GM21528 (cell line): ENCODE data around the gene SORCS2.

ENCODE experiments used
- ATAC-seq: cut with Tn5 transposase; IDR thresholded peaks from one replicate; pipeline ENCODE4 v1.9.1; 2021; ENCODE audit warnings: mild to moderate bottlenecking, moderate library complexity; ENCODE audit not compliant: unreplicated experiment, low FRiP score

Gene SORCS2

GRCh38 chr4:7738458-7739076 lies 546.2 kb downstream of the SORCS2 start:
- no peak for ATAC-seq

DNA sequence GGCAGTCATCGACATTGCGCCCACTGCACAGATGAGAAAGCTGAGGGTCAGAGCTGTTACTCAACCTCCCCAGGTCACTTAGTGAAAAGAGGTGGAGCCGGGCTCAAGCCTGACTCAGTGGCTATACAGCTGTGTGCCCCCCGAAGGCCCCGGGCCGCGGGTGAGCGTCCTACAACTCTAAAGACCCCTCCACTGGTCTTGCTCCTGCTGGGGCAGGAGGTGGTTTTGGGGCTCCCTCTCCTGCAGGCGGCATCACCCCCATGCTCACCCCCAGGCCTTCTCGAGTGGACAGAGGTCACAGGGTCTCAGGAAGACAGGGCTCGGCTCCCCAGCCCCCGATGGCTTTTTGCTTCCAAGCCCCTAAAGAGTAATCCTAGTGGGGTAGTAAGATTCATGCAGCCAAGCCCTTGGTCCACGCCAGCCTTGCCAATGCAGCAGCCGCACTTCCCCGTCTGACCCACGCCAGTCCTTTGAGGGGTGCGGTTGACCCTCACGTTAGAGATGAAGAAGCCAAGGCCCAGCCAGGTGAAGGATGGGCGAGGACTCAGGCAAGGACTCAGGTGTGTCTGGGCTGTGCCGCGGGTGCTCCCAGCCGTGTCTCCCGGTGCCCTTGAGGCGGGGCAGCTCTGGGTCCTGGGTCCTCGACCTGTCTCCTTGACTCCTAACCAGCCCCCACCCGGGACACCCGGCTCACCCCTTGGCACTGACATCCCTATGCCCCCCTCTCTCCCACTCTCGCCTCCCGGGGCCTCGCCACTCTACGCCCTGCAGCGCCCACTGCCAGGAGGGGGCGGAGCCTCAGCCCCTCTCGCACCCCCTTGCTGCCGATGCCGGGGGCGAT lies 547.0 kb downstream of the SORCS2 start:
- ATAC-seq = no peak

DNA sequence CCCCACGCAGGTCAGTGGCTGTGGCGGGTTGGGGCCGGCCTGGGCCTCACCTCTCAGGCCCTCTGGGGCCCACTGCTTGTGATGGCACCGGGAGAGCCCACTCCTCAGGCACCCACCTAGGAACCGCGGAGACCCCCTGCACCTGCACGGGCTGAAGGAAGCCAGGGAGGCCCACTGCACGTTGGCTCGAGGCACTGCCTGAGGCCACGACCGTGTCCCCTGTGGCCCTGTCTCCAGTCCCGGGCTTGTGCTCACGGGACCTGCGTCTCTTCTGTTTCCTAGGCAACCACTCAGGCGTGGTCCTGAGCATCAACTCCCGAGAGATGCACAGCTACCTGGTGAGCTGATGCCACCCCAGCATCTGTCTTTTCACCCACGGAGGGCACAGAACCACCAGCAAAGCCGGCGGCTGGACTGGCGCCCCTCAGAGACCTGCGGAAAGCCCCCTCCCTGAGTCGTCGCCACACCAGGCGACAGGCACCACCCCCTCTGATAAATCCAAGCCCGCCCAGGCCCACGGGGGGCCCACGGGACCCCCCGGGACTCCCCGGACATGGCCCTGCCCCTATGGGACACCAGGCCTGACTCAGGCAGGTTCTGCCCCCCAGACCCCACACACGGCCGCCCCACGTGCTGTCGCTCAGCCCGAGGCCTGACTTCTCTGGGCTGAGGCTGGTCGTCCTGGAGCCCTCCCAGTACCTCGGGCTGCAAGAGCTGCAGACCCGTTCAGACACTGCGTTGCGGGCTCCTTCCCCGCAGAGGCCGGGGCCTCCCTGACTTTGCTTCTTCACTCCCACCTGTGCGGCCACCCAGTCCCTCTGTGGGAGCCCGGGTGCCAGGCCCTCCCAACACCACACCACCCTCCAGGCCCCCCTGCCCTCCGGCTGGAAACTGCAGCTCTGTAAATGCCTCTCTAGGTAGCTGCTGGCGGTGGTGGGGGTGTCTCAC lies 547.9 kb downstream of the SORCS2 start:
- ATAC-seq = no peak

DNA sequence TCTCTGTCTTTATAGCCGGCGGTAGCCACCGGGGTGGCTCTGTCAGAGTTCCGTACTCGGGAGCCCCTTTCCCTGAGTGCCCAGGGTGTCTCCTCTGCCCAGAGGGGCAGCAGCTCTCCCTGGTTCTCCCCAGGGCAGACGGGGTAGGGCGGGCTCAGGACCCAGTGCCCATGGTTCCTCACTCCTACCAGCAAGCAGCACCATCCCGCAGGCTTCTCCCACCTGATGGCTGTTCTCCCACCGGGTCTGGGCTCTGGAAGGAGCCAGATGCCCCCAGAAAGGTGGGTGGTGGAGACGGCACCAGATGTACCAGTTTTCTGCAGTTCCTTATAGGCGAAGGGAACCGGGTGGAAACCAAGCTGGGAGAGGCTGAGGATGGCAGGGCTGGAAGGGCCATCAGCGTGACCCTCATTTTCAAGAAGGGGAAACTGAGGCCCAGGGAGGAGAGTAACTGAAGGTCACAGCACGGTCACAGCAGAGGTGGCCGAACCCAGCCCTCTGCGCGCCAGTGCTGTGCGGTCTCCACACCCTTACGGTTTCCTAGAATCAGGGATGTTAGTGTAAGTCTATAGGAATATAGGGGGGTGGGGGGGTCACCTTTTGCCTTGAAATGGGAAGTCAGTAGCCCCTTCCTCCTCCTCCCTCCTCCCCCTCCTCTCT lies 548.7 kb downstream of the SORCS2 start:
- ATAC-seq = no peak

GRCh38 chr4:7741946-7742806 lies 549.8 kb downstream of the SORCS2 start:
- no peak for ATAC-seq

- ATAC-seq = no peak
These were observed 550.5 kb downstream of the SORCS2 start for GRCh38 chr4:7742807-7743280.

DNA sequence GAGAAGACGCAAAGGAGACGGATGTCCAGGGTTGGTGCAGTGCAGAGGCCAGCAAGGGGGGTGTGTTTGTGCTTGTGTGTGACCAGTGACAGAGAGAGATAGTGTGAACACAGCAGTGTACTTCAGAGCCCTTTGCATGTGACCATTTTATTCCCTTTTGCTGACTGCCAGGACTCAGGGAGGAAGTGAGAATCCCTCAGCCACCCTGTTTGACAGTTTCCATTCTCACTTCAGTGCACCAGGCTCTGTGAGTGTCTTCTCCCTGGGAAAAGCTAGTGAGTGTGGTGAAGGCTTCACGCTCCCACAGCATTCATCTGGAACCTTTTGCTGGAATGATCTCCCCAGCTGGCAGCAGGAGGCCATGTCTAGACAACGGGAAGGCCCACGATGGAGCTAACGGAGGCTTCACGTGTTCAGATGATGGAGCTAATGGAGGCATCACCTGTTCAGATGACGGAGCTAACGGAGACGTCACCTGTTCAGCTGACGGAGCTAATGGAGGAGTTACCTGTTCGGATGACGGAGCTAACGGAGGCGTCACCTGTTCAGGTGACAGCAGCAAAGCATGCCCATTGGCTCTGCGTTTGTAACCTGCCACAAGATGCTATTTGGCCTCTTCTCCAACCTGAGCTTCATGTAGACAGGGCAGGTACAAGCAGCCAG lies 551.9 kb downstream of the SORCS2 start:
- no peak for ATAC-seq

DNA sequence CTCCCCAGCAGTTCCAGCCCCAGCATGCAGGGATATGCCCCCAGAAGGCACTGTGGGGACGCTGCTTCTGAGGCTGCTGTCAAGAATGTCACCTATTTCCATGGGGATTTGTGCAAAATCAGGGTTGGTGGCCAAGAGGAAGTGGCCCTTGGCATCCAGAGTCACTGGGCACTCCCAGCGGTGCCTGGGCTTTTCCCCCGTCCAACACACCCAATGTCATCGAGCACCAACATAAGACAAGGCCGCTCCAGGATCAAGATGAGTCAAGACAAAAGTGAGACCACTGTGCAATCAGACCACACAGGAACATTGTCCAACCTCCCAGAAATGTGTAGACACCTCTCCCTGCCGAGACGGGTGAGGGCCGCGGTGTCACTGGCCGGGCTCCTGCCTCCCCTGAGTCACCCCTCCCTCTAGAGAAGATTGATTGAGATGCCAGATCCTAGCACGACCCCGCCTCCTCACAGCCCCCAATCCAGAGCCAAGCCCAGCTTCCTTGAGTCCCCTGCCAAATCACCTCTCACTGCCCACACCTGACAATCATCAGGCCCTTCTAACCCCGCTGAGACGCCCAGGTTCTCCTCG lies 553.1 kb downstream of the SORCS2 start:
- no peak for ATAC-seq

DNA sequence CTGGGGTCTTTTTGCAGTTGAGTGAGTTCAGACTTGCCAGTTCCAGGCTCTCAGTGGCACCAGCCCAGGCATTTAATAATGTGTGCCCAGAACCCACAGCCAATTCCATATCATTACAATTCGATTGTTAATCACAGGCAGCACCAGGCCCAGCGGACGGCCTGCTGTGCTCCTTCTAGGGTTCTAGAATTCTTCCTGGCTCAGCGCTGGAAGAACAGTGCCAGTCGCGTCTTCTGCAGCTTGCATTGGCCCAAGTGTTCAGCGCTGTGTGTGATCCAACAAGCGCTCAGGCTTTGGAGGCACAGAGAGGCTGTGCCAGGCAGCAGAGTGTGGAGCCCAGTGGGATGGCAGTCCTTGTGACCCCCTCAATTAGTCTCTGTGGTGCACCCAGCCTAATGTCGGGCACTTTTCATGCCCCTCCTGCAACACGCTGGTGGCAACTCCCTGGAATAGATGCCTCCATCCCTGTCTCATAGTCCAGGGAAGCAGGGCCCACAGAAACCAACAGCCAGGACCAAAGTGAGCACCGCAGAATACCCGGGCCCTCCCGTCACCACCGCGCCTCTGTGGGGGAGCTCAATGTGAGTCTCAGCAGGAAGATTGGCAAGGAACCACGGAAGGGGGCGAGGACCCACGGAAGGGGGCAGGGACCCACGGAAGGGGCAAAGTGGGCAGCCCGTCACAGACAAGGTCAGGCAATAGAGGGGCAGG lies 554.2 kb downstream of the SORCS2 start:
- no peak for ATAC-seq

- no peak for ATAC-seq
These were observed 554.7 kb downstream of the SORCS2 start for GRCh38 chr4:7747062-7747385.

- ATAC-seq = no peak
These were observed 555.2 kb downstream of the SORCS2 start for GRCh38 chr4:7747566-7747965.

- no peak for ATAC-seq
These were observed 558.2 kb downstream of the SORCS2 start for GRCh38 chr4:7750523-7750922.

DNA sequence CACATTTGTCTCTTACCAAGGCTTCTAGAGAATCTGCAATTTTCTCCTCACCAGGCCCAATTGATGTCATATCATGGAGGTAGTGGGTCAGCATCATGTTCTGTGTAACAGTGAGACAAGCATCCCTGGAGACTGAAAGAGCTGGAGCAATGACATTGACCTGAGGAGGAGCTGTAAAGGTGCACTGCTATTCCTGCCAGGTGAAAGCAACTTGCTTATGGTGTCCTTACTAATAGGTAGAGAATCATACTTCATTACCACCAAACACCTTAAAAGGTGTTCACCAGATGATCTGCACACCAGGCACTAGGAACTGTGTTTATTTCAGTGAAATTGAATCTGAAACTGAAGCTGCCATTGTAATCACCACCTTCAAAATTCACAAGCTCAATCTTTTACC lies 558.6 kb downstream of the SORCS2 start:
- ATAC-seq = no peak

DNA sequence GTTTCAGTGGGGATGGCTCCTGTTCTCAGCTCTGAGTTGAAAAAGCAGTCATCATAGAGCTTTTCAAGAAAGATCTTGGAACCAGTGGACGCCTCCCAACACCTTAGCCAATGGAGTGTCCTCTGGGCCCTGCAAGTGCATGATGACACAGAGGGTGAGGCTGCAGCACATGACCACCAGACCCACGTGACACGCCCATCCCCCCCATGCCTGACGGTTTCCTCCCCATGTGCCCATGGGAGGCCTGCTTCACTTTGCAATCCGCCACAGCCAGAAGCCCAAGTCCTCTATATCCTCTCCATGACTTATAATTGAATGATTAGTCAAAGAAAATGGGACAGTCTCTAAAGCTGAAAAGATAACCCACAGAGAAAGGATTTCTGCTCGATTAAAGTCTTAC lies 560.3 kb downstream of the SORCS2 start:
- no peak for ATAC-seq

- ATAC-seq = no peak
These were observed 560.9 kb downstream of the SORCS2 start for GRCh38 chr4:7753271-7753670.

DNA sequence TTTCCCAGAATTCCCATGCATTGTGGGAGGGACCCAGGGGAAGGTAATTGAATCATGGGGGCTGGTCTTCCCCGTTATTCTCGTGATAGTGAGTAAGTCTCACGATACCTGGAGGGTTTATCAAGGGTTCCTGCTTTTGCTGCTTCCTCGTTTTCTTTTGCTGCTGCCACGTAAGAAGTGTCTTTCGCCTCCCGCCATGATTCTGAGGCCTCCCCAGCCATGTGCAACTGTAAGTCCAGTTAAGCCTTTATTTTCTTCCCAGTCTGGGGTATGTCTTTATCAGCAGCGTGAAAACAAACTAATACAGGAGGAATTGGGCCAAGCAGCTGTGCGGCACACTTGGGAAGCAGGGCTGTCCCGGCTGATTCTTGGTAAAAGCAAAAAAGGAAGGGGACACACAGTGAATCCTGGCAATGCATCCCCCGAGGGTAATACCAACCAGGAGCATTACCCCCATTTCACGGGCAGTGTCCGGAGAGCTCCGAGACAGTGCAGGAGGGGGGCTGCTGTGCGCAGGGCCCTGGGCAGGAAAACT lies 561.7 kb downstream of the SORCS2 start:
- no peak for ATAC-seq

- no peak for ATAC-seq
These were observed 562.4 kb downstream of the SORCS2 start for GRCh38 chr4:7754565-7755262.
